GM10847 (cell line): Measurements from ENCODE around the gene UBE3D.

ENCODE experiments used
- POLR2A ChIP-seq: IDR thresholded peaks from 2 replicates; pipeline ENCODE4 v1.6.1; 2011; ENCODE audit not compliant: insufficient read length; ENCODE audit errors: extremely low read depth

The UBE3D gene

DNA sequence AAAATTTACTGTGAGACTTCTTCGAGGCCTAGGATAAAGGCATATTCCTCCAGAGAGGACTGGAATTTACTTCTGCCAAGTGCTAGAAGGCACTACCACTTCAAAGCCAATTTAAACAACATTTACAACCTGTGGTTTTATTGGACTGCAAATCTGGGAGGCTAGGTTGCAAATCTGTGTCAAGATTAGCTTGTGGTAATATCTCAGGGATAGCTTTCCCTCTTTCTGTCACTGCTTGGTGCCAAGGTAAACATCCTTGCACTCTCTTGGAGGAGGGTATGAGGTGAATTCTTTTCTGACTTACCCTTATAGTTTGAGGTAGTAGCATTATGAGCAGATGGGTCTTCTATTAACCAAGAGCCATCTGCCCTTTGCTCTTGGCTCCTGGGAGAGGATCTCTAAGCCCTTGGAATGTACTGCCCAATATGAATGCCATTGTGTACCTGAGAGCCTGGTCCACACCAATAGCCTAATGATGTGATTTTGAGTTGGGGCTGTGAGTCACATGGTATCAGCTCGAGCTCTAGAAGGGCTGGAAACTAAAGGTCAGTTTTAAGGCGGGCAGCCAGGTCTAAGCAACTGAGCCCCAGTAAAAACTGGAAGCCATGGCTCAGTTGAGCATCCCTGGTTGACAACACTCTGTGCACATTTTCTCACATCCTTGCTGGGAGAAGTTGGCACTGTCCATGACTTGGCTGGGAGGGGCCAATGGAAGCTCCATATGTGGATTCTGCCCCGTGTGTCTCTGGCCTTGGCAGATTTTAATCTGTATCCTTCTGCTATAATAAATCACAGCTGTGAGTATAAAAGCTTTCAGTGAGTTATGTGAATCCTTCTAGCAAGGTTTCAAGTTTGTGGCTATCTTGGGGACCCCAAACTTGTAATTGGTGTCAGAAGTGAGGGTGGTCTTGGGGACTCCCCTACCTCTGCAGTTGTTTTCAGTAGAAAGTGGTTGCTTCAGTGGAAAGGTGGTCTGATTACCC is 188.1 kb downstream of the UBE3D start:
- TF ChIP-seq POLR2A = no peak

DNA sequence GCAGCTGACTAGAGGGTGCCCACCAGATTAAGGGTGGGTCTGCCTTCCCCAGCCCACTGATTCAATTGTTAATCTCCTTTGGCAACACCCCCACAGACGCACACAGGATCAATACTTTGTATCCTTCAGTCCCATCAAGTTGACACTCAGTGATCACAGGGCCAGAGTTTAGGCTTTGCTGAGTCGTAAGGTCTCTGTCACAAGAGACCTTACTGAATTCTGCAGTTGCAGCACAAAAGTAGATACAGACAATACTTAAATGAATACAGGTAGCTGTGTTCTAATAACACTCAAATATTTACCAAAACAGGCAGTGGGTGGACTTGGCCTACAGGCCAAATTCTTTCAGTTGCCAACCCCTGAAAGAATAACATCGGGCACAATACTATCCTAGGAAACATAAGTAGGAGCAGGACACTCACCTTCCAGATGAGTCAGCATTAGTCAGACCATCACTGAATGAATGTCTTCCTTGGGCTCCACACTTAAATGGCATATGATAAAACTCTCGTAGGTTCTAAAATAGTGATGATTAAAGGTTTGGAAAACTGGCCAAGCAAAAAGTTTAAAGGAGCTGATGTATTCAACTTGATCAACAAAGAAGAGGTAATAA is 190.0 kb downstream of the UBE3D start:
- TF ChIP-seq POLR2A = no peak

DNA sequence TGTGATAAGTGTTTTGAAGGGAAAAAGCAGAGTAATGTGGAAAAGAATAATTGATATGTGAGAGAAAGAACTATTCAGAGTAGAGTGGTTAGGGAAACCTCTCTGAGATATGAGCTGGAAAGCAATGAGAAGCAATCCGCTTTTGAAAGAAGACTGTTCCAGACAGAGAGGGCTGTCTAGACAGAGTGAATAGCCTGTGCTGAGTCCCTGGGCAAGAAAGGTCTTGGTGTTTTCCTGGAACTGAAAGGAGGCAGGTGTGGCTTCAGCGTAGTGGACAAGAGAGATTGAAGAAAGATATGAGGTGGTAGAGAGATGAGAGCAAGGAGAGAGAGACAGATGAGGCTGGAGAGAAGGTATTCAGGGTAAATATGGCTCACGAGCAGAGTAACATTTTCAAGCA is 190.8 kb downstream of the UBE3D start:
- TF ChIP-seq POLR2A = no peak

DNA sequence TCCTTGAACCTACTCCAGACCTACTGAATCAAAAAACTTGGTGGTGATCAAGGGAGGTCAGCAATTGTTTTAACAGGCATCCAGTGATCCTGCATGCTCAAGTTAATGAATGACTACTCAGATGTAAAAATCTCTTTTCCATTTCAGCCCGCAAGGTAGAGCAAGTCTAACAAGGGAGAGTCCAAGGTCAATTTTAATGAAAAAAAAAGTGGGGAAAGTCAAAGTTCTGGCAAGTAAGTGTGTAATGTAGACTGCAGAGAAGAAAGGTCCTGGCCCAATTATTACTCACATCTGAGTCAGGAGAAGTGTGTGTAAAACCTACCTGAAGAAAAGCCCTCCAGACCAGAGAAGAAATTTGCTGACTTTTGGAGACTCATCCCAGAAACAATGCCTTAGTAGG is 193.5 kb downstream of the UBE3D start:
- no peak for TF ChIP-seq POLR2A

DNA sequence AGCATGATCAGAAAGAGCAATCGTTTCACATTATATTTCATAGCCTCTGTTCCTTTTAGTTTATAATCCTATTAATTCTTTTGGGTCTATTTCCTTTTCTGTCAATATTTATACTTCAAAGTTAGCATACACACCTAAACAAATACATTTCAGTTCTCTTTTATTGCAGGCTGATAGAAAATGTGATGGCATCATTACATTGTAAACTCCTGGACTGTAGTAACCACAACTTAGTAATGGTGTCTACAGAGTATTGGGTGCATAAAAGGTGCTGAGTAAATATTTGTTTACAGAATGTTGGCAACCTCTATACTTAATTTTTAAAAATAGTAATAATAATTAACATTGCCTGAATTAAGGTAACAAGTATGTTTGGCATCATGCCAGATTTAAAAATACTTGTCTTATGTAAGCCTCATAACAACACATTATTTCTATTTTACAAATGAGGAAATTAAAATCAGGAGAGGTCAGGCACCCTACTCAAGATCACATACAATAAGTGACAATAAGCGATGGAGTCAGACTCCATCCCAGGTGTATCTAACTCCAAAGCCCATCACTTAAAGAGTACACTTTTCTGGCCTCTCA is 195.0 kb downstream of the UBE3D start:
- TF ChIP-seq POLR2A = no peak

DNA sequence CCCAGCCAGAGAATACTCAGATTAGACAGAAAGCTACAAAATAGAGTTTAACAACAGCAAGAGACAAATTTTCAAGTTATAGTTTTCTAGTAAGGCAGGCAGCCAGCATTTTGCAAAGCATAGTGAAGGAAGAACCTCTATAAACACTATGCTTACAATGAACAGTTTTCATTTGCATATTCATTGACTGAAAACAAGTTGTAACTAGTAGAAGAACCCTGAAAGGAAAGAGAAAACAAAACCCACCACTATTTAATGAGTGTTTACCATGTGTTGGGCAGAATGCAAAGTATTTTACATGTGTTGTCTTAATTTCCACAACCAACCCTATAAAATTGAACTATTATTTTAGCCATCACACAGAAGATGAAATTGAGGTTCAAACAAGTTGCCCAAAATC is 196.1 kb downstream of the UBE3D start:
- no peak for TF ChIP-seq POLR2A

DNA sequence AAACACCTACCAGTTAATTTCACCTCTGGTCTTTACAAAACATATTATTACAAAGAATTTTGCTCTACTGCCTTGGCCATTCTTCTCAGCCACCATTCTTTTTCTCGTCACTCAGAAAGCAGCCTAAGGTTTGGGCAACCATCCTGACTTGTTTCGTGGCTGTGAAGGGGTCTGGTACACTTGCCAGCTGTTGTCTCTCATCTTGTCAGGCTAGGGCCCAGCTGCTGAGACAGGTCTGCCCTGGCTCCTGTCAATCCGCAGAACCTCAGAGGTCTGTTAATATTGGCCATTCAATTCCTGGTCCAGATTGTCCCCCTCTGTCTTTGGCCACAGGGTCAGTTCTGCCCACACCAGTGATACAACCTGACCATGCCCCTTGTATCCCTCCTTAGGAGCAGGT is 197.7 kb downstream of the UBE3D start:
- no peak for TF ChIP-seq POLR2A

DNA sequence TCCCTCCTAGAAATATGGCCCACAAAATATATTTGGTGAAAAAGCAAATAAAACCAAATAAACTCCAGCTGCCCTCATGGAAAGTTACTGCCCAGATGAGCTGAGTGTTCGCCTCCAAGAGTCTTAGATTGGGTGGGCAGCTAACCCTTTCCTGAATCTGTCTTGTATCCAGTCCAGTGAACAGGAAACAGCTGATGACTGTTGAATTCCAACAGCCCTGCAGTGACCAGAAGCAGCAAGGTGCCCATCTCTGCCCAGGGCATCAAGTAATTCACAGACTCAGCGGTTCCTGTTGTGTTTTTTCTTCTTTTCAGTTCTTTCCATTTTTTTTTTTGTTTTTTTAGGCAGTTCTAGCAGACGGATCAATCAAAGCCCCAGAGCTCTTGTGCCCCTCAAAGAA is 199.2 kb downstream of the UBE3D start:
- TF ChIP-seq POLR2A = no peak

DNA sequence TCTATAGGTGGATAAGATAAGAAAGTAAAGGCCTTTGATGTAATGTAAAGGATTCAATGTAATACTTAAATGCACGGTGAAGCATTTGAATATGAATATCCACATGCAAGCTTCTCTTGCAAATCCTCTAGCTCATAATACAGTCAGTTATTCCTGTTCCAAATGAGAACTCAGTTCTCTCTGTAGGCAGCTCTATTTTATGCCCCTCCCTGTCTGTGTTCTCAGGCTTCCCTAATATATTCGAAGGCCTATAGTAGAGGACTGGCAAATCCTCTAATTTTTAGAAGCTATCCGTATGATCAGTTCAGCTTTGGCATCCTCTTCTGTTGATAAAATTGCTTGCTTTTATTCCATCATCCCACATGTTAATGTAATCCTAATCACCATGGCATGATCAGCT is 200.2 kb downstream of the UBE3D start:
- TF ChIP-seq POLR2A = no peak

DNA sequence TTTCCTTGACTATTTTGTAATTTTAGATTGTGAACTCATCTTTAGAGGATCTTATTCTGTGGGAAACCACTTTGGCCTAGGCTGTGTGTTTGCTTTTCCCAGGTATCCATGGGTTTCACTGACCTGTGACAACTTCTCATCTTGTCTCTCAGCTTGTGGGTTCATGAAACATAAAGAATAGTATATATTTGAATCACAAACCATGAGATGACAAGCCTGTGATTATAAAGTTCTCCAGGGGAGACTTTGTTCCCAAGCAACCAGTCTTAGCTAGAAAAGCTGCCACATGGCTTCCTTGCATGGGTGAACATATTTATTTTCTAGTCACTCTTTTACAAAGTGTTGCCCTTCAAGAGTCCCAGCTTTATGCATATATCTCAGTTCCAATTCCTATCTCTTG is 201.9 kb downstream of the UBE3D start:
- no peak for TF ChIP-seq POLR2A

DNA sequence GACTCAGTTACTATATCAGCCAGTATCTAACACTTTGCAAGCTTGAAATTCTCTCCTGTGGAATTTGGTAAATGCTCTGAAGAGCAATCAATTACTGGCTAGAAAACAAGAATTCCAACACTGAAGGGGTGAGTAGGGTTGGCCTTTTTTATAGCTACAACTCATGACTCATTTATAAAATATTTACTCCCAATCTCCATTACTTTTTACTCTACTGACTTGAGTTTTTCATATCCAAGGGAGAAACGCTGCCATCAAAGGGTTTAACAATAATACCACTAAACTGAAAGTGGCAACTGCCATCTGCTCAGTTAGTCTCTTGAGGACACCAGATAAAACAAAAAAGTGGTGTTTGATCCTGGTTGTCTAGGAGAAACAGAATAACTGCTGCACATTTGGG is 203.1 kb downstream of the UBE3D start:
- TF ChIP-seq POLR2A = no peak

DNA sequence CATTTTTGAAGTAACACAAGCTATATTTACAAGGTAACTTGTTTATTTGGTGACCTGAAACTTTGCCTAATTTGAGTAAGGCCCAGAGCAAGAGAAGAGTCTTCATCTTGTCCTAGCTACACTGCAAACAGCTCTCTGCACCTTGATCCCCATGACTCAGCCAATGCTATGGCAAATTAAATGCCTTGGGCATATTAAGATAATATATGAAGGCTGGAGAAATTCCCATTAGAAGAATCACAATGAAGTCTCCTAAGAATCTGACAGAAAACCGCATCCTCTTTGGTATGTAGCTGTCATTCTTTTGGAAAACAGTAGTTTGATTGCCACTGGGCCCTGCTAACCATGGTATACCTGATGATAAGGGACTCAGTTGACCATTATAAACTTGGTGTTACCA is 204.5 kb downstream of the UBE3D start:
- no peak for TF ChIP-seq POLR2A

DNA sequence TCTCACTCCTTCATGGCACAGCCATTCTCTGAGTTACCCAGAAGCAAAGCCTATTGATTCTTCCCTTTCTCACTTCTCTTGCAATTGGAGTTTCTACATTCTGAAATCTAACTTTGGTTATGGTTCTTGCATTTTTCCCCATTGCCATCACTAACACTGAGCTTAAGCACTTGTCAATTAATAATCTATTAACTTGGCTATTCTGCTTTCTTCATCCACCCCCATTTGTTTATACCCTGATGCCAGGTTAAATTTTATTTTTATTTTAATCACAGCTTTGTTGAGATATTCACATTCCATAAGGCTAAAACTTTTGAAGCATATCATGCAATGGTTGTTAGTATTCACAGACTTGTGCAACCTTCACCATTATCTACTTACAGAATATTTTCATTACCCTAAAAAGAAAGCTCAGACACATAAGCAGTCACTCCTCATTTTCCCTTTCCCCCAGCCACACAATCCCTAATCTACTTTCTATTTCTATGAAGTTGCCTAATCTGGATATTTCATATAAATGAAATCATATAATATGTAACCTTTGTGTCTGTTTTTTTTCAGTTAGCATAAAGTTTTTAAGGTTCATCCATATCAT is 222.3 kb downstream of the UBE3D start:
- no peak for TF ChIP-seq POLR2A

DNA sequence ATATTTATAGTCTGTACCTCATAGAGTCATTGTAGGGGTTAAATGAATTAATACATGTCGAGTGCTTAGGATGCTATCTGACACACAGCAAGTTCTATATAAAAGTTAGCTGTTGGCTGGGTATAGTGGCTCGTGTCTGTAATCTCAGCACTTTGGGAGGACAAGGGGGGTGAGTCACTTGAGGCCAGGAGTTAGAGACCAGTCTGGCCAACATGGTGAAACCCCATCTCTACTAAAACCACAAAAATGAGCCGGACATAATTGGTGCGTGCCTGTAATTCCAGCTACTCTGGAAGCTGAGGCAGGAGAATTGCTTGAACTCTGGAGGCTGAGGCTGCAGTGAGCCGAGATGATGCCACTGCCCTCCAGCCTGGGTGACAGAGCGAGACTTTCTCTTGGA is 222.9 kb downstream of the UBE3D start:
- no peak for TF ChIP-seq POLR2A
